HG03442 (cell line): ENCODE measurements around the gene USP6NL.

Experiments used
- ATAC-seq: cut with Tn5 transposase; IDR thresholded peaks from one replicate; pipeline ENCODE4 v1.9.1; 2021; ENCODE audit warnings: mild to moderate bottlenecking, moderate library complexity; ENCODE audit not compliant: unreplicated experiment

Gene USP6NL

DNA sequence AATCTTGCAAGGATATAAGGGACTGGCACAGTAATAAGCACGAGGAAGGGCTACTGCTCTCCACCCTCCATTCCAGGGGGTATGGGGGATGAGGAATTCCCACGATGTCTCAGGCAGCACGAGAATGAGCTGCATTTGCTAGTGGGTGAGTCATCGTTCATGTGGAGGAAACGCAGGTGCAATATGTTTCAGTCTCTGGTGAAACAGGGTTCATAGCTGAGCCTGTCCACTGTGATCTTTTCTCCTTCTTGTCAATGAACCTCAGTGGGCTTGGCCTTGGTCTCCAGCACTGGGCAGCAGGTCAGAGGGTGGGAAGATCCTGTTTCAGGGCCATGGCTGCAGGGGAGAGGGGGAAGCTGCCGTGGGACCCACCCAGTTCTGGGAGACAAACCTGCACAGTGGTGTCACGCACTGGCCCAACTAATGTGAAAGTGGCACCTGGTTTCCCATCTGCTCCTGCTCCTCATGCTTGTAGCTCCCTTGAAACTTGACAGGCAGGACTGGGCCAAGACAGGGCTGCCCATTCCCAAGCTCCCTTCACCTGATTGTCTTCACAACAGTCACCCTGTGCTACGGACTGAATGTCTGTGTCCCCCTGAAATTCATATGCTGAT, 181.9 kb downstream of the USP6NL start:
- ATAC-seq: no peak

DNA sequence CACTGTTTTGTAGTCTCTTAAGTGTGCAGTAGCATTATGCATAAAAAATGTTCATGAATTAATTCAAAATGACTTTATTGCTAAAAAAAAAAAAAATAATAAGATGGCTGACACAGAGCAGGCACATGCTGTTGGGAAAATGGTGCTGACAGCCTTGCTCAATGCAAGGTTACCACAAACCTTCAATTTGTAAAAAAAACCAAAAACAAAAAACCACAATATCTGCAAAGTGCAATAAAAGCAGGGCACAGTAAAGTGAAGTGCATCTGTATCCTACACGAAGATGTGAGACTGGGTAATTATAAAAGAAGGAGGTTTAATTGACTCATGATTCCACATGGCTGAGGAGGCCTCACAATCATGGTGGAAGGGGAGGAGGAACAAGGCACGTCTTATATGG, 185.8 kb downstream of the USP6NL start:
- no peak for ATAC-seq

DNA sequence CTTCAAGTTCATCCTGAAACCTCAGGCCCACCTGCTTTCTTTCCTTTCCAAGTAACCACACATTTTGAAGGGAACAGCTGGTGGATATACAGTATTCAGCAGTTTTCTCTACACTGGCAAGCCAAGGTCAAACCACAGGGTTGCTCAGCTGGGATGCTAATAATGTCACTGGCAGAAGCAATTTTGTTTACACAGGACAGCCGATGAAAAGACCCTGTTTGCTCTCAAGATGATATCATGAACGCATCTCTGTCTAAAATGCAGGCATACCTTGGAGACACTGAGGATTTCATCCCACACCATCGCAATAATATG, 186.2 kb downstream of the USP6NL start:
- ATAC-seq: no peak

DNA sequence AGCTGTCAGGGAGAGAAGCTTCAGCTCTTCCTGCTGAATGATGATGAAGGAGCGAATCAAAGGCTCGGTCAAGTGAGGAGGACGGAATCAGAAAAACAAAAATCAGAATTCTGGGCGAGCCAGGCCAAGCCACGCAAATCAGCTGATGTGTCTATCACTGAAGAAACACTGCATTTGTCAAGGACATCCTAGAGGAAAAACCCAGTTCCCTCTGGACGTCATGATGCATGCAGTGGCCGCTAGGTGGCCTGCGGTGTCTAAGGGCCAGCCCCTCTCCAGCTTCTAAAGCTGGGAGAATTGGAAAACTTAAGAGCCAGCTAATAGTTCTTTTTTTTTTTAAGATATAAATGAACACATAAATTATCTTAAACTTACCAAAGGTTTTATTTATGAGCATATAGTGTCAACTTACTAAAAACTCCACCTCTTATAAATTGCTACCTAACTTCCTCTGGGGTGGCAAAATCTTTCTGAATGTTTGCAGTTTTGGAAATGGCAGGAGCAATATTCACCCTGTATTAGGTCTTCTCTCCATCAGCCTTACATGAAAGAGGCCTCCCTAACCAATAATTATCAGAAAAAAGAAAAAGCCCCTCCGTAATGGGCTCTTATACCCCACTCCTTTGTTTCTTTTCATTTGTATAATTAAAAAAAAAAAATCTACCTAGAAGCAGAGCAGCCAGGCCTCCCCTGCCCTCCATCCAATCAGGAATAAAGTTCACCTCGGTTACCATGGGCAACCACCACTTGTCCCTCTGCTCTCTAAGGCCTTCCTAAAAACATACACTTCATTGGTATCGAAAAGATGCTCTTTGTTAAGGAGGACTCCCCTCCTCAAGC, 186.8 kb downstream of the USP6NL start:
- no peak for ATAC-seq

DNA sequence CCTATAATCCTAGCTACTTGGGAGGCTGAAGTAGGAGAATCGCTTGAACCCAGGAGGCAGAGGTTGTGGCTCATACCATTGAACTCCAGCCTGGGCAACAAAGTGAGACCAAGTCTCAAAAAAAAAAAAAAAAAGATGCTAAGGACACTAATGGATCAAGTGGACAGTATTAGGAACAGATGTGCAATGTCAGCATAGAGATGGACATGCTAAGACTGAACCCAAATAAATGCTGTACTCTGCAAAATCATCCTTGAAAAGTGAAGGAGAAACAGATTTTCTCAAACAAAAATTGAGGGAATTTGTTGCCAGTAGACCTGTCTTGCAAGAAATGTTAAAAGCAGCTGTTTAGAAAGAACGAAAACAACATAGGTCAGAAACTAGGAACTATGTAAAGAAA, 194.5 kb downstream of the USP6NL start:
- no peak for ATAC-seq

DNA sequence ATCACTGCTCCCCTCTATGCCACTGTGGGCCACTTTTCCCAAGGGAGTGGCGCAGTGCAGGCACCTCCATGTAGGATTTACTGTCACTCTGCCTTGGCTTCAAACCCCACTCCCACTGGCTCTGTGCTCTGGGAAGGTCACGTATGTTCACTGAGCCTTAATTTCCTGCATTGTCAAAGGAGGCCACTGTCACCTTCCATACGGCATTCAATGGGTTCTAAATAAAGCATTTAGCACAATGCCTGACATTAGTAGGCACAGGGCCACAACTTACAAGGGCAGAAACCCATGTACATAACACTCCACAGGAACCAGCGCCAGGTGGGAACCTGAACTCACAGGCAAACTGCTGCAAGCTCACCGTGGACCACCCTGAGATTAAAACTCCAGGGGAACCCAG, 196.4 kb downstream of the USP6NL start:
- ATAC-seq: no peak

DNA sequence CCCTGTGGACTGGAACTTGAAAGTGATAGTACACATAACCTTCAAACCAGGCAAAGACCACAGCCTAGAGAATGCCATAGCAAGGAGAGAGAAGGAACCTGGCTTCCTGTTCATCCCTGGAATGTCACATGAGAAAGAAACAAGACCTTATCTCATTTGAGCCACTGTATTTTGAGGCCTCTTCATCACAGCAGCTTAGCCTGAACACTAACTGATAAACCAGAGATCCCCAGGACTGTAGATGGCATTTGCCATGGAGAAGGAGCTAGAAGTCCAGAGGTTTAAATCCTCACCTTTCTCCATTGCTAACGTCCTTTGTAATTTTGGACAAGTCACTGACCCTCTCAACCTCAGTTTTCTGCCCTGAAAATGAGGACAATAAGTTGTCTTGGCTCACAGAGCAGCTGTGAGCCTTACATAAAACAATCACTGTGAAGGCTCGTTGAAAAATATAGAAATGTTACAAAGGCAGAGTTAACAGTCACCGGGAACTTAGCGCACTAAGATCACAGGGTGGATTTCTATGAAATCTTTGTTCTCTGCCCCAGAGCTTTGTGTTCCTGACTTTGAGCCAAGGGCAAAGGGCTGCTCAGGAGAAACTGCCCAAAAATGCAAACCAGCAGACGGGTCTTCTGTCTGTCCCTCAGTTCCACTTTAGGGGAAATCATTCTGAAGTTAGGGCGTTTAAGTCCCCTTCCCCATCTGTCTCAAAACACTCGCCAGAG, 197.0 kb downstream of the USP6NL start:
- ATAC-seq: no peak

DNA sequence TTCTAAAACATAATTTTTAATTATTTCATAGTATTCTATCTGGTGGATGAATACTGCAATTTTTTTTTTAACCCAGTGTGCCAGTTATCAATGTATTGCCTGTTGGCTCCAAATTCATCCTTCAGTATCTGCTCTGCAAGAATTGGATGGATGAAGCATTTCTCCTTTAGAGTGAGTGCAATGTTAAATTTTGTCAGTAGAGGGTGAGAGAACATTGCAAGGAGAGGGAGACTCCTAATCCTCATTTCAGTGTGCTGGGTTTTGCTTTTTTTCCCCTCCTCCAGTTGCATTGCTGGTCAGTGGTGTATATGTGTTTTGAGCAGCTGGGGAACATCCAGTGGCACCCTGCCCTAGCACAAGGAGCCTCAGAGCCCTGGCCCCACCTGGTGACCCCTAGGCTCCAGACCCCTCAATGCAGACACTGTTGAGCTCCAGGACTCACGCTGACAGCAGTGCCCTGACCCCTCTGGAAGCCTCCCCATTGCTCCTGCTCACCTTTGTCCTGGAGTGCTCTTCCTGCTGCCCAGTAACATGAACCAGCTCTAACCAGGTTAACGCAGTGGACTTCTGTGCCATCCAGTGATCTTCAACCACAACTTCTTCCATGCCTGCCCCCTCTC, 199.4 kb downstream of the USP6NL start:
- no peak for ATAC-seq

DNA sequence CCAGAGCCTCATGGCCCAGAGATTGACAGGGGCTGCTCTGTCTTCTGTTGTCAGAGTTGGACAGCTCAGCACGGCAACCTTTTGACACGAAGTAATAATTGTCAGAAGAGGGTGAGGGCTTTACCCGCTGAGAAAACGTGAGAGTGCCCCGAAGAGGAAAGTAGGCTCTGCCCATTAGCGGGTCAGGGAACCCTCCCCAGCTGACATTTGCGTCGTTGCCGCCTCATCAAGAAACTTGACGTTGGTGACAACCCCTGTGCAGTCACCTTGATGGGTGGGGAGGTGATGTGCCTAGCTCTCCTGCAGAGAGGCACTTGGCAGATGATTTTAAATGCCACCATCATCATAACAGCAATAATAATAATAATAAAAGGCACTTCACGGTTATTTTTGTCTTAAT, 202.1 kb downstream of the USP6NL start:
- ATAC-seq: no peak

DNA sequence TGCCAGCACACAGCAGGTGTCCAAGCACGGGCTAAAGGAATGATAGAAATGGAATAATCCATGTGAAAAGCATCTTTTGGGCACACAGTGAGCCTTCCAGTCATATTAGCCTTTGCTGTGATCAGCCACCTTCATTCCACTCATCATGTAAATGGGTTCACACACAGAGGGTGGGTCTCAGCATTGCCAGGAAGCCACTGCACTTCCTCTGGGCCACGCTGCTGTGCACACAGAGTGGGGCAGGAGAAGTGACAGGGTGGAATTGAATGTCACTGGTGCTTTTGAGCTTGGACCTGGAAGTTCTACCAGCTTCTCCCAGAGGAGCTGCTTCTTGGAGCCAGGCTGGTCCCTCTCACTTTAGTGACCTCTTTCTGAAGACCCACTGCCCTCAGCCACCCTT, 203.5 kb downstream of the USP6NL start:
- no peak for ATAC-seq

DNA sequence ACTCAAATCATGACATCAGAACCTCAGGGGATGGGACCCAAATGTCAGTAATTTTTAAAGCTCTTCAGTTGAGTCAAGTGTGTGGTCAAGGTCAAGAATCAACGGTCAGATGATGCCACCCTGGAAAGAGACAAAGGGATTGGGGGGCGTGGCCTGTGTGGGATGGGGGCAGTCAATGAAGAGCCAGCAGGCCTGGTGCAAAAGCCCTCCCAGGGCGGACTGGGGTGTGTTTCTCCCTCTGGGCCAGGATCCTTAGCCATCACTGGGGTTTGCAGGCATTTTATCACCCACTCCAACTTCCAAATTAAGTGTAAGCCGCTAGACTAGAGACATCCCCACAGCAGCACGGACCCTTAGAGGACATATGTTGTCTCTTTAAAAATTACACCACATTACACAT, 204.7 kb downstream of the USP6NL start:
- no peak for ATAC-seq

DNA sequence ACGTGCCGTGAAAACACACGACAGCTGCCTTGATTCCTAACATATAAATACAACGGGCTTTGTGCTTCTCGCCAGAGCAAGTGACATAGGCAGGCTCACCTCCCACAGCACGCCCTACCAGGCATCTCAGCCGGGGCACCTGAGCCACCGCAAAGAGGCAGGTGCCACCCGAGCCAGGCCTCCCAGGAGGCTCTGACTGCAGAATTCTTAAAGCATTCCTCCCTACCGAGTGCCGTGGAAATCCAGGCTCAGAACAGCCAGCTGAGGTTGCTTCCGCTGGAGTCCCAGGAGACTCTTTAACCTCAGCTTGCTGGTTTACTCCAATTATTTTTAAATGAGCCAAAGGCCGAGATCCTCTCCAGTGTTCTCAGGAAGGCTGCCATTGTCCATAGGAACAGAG, 206.5 kb downstream of the USP6NL start:
- ATAC-seq: no peak
